Endometrial microvascular endothelial cells (primary cell): ENCODE measurements around the gene SMARCE1. TPM values are rescaled to one million over a fixed set of nuclear protein-coding genes. Genes with fewer than 3 reads are reported as not detected.
"Not testable (repeated sequence)": the region's sequence is repeated elsewhere in the genome, so short reads cannot be mapped to it uniquely, and the experiment has no call there.

ENCODE experiments used
- in situ Hi-C: cut with HindIII; loops from 2 replicates; pipeline ENCODE4 v1.10.0; 2017; ENCODE audit warnings: low sequenced_read_pairs, low pct_unique_long_range_greater_than_20kb; ENCODE audit errors: inconsistent ontology term
- total RNA-seq: library from RNA; depleted of rRNA; stranded (reverse); fragments of >200 nt; gene quantifications from one replicate; pipeline ENCODE4 v1.2.3, GENCODE V29; 2015; ENCODE audit errors: inconsistent ontology term

The SMARCE1 gene
- total RNA-seq, 1 donor from 2014 or later: 62.3 TPM

- in situ Hi-C loops: no loop called here
Measured at GRCh38 chr17:40597556-40598300, 49.9 kb downstream of the SMARCE1 start.

- in situ Hi-C loops: no loop called here
Measured at GRCh38 chr17:40597156-40597555, 50.5 kb downstream of the SMARCE1 start.

GRCh38 chr17:40596261-40596919, 51.2 kb downstream of the SMARCE1 start:
- in situ Hi-C loops: no loop called here

- in situ Hi-C loops: no loop called here
Measured at GRCh38 chr17:40590742-40591141, 56.9 kb downstream of the SMARCE1 start.

GRCh38 chr17:40588552-40588951, 59.1 kb downstream of the SMARCE1 start:
- in situ Hi-C loops: no loop called here

- in situ Hi-C loops: not testable (repeated sequence)
Measured at GRCh38 chr17:40586264-40586663, 61.4 kb downstream of the SMARCE1 start.

GRCh38 chr17:40584950-40585349, 62.7 kb downstream of the SMARCE1 start:
- in situ Hi-C loops: not testable (repeated sequence)

GRCh38 chr17:40582328-40582901, 65.2 kb downstream of the SMARCE1 start:
- in situ Hi-C loops: no loop called here

GRCh38 chr17:40580140-40580539, 67.5 kb downstream of the SMARCE1 start:
- in situ Hi-C loops: no loop called here

- in situ Hi-C loops: no loop called here
Measured at GRCh38 chr17:40579471-40579870, 68.1 kb downstream of the SMARCE1 start.

- in situ Hi-C loops: no loop called here
Measured at GRCh38 chr17:40577611-40578065, 70.0 kb downstream of the SMARCE1 start.

- in situ Hi-C loops: no loop called here
Measured at GRCh38 chr17:40576113-40576740, 71.4 kb downstream of the SMARCE1 start.

Other genes with a start within 250 kb of the SMARCE1 start
- gene TOP2A, start 229.9 kb downstream of the SMARCE1 start, total RNA-seq: 113 TPM
- 66.7 TPM for gene IGFBP4, start 204.4 kb downstream of the SMARCE1 start, total RNA-seq
- not detected for gene TNS4, start 146.2 kb downstream of the SMARCE1 start, total RNA-seq
- gene CCR7, start 82.3 kb downstream of the SMARCE1 start, total RNA-seq: not detected
- not detected for gene KRT222, start 17.4 kb upstream of the SMARCE1 start, total RNA-seq
- not detected for gene KRT24, start 55.9 kb upstream of the SMARCE1 start, total RNA-seq
- gene KRT25, start 107.5 kb upstream of the SMARCE1 start, total RNA-seq: not detected
- not detected for gene KRT26, start 124.4 kb upstream of the SMARCE1 start, total RNA-seq
- not detected for gene KRT27, start 134.7 kb upstream of the SMARCE1 start, total RNA-seq
- not detected for gene KRT28, start 152.1 kb upstream of the SMARCE1 start, total RNA-seq
- 6.4 TPM for gene KRT10, start 174.8 kb upstream of the SMARCE1 start, total RNA-seq
- not detected for gene KRT12, start 219.4 kb upstream of the SMARCE1 start, total RNA-seq
- gene KRT20, start 237.4 kb upstream of the SMARCE1 start, total RNA-seq: not detected